Left cardiac atrium (tissue), 4 donors: Measurements from ENCODE around the gene ZNF506. TPM values are rescaled to one million over a fixed set of nuclear protein-coding genes. Genes with fewer than 3 reads are reported as not detected.
A peak's percentile ranks its signal among the peaks of the same experiment; 100 is the strongest.
"Not testable (repeated sequence)": the region's sequence is repeated elsewhere in the genome, so short reads cannot be mapped to it uniquely, and the experiment has no call there.

ENCODE experiments used
- ATAC-seq, 2 donors: fragments of 200-7000 bp; cut with Tn5 transposase; one replicate each; pipeline ENCODE4 v1.9.1; 2020; ENCODE audit warnings: mild to moderate bottlenecking in 2 of 2, moderate library complexity in 2 of 2
- DNase-seq: peaks from one replicate; pipeline ENCODE4 v3.0.0-alpha.2; 2020
- intact Hi-C, 2 donors: fragments of 100-400 bp; cut with DNase I; formaldehyde crosslinking; loops; one replicate each; pipeline versions ENCODE4 v1.14.1 to v1.15.1; 2022 to 2023
- total RNA-seq, 2 donors: library from RNA; stranded (reverse); fragmentation: NEBNext Ultra II Directional; extraction: Animal tissue kit (Norgen Biotek cat#: 25700); gene quantifications; one replicate each; pipeline ENCODE4 v1.2.1, GENCODE V29; 2021
- donor health status: DM: no; HTN: yes; CAD: no.
- donor health status: DM: no; HTN: yes; CAD: no; lungs with severe emphysema.
- donor health status: DM: yes; HTN: yes; CAD: no.
- donor health status: Dilated cardiomyopathy.

The ZNF506 gene
- total RNA-seq, 2 donors from 2014 or later: 12.5 to 12.8 TPM

- DNase-seq, intact Hi-C loops, ATAC-seq: not testable (repeated sequence)
Measured at GRCh38 chr19:19785476-19785875, 36.1 kb downstream of the ZNF506 start.

- intact Hi-C loops: no loop called here
- no peak for ATAC-seq
Measured at GRCh38 chr19:19782783-19783182, 38.8 kb downstream of the ZNF506 start.

GRCh38 chr19:19781791-19782190 is 39.8 kb downstream of the ZNF506 start:
- ATAC-seq, intact Hi-C loops, DNase-seq: not testable (repeated sequence)

More at GRCh38 chr19:19782783-19783182, 38.8 kb downstream of the ZNF506 start:
- DNase-seq: no peak

DNA sequence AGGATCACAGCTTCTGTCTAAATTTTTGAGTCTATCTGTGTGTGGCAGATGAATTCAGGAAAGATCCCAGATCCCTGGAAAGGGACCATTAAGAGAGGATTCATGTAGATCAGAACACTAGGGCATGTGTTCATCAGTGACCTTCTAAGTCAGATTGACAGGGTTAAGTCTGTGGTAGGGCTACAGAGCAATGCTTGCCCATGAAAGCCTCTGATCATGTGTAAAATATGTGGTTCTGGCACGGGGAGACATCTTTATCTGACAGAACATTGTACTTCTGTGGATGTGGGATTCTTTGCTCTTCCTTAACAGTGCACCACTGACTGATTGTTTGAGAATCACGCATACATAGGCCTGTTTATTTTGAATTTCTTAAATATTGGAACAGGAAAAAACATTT is 42.9 kb downstream of the ZNF506 start:
- intact Hi-C loops: no loop called here
- DNase-seq: no peak
- no peak for ATAC-seq

DNA sequence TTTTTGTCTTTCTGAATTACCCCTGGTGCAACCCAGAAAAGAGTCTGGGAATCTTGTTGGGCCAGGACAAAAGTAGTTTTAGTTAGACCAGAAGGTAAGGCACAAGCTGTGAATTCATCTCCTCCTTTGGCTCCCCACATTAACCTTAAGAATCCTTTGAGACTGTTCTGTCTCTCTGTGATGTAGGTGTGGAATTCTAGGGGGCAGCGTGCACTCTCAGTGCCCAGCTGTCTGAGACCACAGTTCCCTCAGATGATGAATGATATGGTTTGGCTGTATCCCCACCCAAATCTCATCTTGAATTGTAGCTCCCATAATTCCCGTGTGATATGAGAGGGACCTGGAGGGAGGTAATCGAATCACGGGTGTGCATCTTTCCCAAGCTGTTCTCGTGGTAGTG is 43.9 kb downstream of the ZNF506 start:
- intact Hi-C loops: no loop called here
- no peak for ATAC-seq
- DNase-seq: no peak

- DNase-seq (peak; percentile 97), ATAC-seq (peak; percentile 100)
- intact Hi-C loops: no loop called here
Measured at GRCh38 chr19:19776206-19777008, 45.1 kb downstream of the ZNF506 start.

DNA sequence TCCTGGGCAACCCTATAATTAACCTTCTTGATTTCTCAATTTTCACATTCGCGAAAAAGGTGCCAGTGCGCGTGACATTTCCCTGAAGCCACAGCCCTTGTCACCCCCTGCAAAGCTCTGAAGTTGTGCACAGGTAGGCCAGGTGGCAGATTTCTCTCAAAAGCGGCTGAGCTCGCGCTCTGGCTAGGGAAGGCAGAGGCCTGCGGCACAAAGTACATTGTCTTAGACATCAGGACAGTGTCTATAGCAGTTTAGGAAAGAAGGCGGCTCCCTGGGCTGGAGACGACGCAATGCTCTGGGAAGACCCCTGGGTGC is 45.7 kb downstream of the ZNF506 start:
- ATAC-seq (peak; percentile 1 to 22), DNase-seq (no peak)
- intact Hi-C loops: no loop called here

DNA sequence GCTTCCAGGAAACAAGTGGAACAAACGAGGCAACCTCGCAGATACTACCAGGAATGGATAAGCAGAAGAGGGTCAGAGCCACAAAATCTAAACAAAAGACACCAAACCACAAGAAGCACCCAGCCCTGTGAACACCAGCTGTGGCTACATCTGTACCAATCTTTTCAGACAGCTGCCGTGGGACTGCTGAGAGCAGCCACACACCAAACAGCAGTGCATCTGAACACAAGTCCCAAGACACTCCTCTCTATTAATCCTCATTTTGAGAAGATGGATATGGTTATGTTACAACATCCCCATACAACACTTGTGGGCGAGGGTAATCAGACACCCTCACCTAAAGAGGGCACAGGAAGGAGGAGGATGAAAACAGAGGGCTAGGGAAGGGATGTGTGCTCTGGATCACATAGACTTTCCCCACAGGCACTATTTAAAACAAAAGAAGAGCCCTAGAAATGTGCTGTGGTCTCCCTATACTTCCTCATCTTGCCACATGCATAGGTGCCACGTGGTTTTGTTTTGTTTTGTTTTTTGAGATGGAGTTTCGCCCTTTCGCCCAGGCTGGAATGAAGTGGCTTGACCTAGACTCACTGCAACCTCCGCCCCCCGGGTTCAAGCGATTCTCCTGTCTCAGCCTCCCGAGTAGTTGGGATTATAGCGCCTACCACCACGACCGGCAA is 47.1 kb downstream of the ZNF506 start:
- DNase-seq (no peak), ATAC-seq (no peak)
- intact Hi-C loops: no loop called here

GRCh38 chr19:19771963-19772362 is 49.6 kb downstream of the ZNF506 start:
- DNase-seq, ATAC-seq, intact Hi-C loops: not testable (repeated sequence)

DNA sequence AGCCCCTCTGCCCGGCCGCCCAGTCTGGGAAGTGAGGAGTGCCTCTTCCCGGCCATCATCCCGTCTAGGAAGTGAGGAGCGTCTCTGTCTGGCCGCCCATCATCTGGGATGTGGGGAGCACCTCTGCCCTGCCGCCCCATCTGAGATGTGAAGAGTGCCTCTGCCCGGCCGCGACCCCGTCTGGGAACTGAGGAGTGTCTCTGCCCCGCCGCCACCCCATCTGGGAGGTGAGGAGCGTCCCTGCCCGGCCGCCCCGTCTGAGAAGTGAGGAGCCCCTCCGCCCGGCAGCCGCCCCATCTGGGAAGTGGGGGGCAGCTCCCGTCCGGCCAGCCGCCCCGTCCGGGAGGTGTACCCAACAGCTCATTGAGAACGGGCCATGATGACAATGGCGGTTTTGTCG is 51.6 kb downstream of the ZNF506 start:
- DNase-seq, intact Hi-C loops, ATAC-seq: not testable (repeated sequence)

- DNase-seq (no peak), ATAC-seq (no peak)
- intact Hi-C loops: no loop called here
Measured at GRCh38 chr19:19758164-19758563, 63.4 kb downstream of the ZNF506 start.

DNA sequence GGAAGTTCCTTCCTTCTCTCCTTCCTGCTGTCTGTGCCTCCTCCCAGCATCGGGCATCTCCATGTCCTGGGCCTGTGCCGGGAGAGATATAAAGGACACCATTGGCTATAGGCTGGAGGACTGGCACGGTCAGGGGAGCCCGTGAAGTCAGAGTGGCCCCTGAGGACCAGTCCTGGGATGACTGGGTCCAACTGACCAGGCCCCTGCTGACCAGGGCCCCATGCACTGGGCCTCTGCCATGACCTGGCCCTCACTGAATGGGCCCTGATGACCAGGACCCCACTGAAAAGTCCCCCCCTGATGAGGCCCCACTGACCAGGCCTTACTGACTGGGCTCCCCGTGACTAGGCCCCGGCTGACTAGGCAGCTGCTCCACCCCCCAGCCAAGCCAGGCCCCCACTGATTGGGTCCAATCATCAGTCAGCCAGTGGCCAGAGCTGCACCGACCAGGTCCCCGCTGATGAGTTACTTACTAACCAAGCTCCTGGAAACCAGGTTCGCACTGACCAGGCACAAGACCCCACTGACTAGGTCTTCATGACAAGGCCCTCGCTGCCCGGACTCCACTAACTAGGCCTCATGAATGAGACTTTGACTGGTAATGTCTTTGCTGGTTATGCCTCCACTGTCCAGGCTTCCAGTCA is 68.7 kb downstream of the ZNF506 start:
- no peak for ATAC-seq
- no peak for DNase-seq
- intact Hi-C loops: no loop called here

DNA sequence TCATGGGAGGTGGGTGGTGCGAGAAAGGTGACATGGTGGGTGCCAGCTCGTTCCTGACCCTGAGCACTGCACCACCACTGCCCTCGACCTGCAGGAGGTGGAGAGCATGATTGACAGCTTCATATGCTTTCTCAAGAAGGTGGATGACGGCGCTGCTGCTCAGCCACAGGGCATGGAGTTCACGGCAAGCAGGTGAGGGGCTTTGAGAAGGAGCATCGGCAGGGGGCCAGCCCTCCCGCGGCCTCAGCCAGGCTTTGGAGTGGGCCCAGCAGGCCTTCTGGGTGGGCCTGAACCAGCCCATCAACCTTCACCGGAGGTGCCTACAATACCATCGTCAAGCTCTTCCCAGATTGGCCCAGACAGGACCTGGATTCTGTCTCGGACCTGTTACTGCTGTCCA is 69.7 kb downstream of the ZNF506 start:
- DNase-seq (no peak), ATAC-seq (no peak)
- intact Hi-C loops: no loop called here

GRCh38 chr19:19750842-19751790 is 70.4 kb downstream of the ZNF506 start:
- intact Hi-C loops: no loop called here
- ATAC-seq (no peak), DNase-seq (no peak)

DNA sequence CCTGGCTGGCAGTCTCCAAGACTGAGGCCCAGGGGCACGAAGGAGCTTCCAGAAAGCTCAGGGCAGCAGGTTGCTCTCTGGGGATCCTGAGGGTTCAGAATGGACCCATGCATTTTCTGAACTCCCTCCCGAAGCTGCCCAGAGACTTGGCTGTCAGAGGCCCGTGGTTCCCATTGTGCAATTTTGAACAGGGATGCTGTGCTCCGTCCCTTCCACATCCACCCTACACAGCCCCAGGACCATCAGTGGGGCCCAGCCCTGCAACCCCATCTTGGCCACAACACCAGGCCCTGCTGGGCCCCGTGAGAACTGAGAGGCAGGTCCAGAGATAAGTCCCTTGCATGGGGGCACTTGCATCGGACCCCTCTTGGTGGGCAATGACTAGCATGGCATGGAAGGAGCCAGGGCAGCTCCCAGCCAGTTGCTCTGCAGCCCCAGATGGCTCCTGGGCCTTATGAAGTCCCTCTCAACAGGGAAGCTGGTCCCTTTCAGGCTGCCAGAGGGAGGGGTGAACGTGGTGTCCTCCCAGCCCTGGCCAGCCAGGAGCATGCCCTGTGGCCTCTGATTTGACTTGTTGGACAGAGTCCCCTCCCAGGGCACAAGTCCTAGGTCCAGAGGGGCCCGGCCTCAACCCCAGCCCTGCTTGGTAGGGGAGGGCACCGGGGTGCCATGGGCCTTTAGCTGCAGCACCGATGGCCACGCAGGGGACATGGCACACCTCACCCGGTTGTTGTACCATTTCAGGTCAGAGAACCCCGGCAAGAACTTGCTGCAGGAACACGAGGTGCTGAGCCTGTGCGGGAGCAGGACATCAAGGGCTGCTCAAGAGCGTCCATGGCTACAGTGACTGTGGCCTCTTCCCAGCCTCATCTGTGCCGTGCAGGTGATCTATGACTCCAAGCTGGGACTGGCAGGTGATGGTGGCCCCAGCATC is 71.4 kb downstream of the ZNF506 start:
- intact Hi-C loops: no loop called here
- ATAC-seq (no peak), DNase-seq (no peak)

DNA sequence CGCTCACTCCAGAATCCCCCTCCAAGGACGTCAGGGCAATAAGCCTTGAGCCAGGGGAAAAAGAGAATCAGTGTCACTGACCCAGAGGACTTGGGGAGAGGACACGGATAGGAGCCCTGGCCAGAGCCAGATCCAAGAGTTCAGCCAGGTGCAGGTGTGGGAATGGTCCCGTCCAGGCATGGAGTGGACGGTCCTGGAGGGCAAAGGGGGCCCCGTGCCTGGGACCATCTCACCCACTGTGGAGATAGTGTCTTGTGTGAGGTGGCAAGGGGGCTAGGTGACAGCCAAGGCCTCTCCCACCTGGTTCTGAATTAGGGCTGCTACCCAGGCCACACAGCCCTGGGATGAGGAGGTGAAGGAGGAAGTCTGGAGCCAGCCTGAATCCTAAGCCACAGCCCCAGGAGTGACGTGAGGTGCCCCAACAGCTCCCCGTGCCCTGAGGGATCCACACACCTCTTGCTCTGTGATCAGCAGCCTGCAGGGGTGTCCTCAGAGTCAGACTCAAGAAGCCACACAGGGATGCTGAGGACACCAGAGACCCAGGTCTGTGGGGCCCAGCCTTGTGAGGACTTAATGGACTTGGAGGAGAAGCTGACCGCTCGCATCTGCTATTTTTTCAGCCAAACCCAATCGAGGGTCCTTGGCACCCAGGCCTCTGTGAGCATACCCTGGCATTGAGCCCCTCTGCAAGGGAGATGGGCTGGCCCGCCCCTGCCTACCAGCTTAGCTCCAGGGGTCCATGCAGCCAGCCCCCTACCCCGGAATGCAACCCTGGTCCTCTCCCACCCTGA is 72.2 kb downstream of the ZNF506 start:
- DNase-seq (no peak), ATAC-seq (no peak)
- intact Hi-C loops: no loop called here

DNA sequence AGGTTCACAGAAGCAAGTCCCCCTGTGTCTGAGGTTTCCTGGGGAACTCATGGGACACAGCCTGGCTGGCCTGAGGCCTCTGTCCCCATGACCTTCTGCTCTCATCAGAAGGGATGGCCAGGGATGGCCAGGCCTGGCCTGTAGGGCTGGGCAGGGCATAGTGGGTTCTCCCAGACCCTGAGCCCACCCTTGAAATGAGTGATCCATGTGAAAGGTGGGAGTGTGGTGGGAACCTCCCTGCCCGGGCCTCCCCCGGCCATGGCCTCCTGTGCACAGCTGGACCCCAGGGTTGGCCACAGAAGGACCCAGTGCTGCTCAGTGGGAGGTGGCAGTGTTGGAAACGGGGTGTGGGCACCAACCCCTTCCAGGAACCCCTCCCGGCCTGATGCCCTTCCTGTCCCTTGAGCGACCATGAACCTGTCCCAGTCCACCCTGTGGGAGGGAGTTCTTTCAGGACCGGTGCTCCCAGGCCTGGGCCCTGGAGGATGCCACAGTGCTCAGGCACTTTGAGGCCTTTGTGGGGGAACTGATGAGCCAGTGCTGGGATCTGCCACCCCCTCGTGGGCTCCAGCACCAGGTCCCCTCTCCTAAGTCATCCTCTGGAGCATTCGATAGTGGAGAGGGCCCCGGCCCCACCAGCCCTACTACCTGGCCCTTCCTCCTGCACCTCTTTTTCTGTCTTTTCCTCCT is 73.2 kb downstream of the ZNF506 start:
- DNase-seq: no peak
- ATAC-seq: no peak
- intact Hi-C loops: no loop called here
